ENCODE results near the gene JOSD2.

Gene JOSD2

GRCh38 chr19:50482916-50483315, 28.1 kb downstream of the JOSD2 start:
- no peak for TF ChIP-seq POLR2AphosphoS5 (IDR thresholded peaks at IDR 0.05; ENCODE audit: low read depth, low read length)
- TF ChIP-seq REST (IDR thresholded peaks at IDR 0.05; ENCODE audit: insufficient read depth in 1 of 2, low read depth in 2 of 2, low read length in 2 of 2): no peak
- no peak for TF ChIP-seq TAF1 (IDR thresholded peaks at IDR 0.05; ENCODE audit: borderline replicate concordance, insufficient read depth, low read length)
- TF ChIP-seq SIN3A (IDR thresholded peaks at IDR 0.05; ENCODE audit: borderline replicate concordance, insufficient read depth, low read length): no peak
- TF ChIP-seq FOXP2 (optimal IDR thresholded peaks at IDR 0.05; ENCODE audit: borderline replicate concordance, extremely low read depth, extremely low read length, insufficient read depth): no peak

- TF ChIP-seq POLR2AphosphoS5 (IDR thresholded peaks at IDR 0.05; ENCODE audit: low read depth, low read length) (no peak), FOXP2 (optimal IDR thresholded peaks at IDR 0.05; ENCODE audit: borderline replicate concordance, extremely low read depth, extremely low read length, insufficient read depth) (no peak)
Measured at GRCh38 chr19:50482271-50482855, 28.6 kb downstream of the JOSD2 start.

GRCh38 chr19:50481351-50482149, 29.4 kb downstream of the JOSD2 start:
- TF ChIP-seq REST (IDR thresholded peaks at IDR 0.05; ENCODE audit: insufficient read depth in 1 of 2, low read depth in 2 of 2, low read length in 2 of 2): no peak
- TF ChIP-seq TAF1 (IDR thresholded peaks at IDR 0.05; ENCODE audit: borderline replicate concordance, insufficient read depth, low read length): no peak
- TF ChIP-seq SIN3A (IDR thresholded peaks at IDR 0.05; ENCODE audit: borderline replicate concordance, insufficient read depth, low read length): no peak
- TF ChIP-seq POLR2AphosphoS5 (IDR thresholded peaks at IDR 0.05; ENCODE audit: low read depth, low read length): no peak
- no peak for TF ChIP-seq FOXP2 (optimal IDR thresholded peaks at IDR 0.05; ENCODE audit: borderline replicate concordance, extremely low read depth, extremely low read length, insufficient read depth)

- TF ChIP-seq SIN3A (IDR thresholded peaks at IDR 0.05; ENCODE audit: borderline replicate concordance, insufficient read depth, low read length) (no peak), FOXP2 (optimal IDR thresholded peaks at IDR 0.05; ENCODE audit: borderline replicate concordance, extremely low read depth, extremely low read length, insufficient read depth) (no peak), REST (IDR thresholded peaks at IDR 0.05; ENCODE audit: insufficient read depth in 1 of 2, low read depth in 2 of 2, low read length in 2 of 2) (no peak), TAF1 (IDR thresholded peaks at IDR 0.05; ENCODE audit: borderline replicate concordance, insufficient read depth, low read length) (no peak), POLR2AphosphoS5 (IDR thresholded peaks at IDR 0.05; ENCODE audit: low read depth, low read length) (no peak)
Measured at GRCh38 chr19:50480281-50481111, 30.5 kb downstream of the JOSD2 start.

GRCh38 chr19:50479761-50480251, 31.2 kb downstream of the JOSD2 start:
- TF ChIP-seq SIN3A (IDR thresholded peaks at IDR 0.05; ENCODE audit: borderline replicate concordance, insufficient read depth, low read length): no peak
- TF ChIP-seq REST (IDR thresholded peaks at IDR 0.05; ENCODE audit: insufficient read depth in 1 of 2, low read depth in 2 of 2, low read length in 2 of 2): no peak
- no peak for TF ChIP-seq TAF1 (IDR thresholded peaks at IDR 0.05; ENCODE audit: borderline replicate concordance, insufficient read depth, low read length)
- TF ChIP-seq POLR2AphosphoS5 (IDR thresholded peaks at IDR 0.05; ENCODE audit: low read depth, low read length): no peak
- no peak for TF ChIP-seq FOXP2 (optimal IDR thresholded peaks at IDR 0.05; ENCODE audit: borderline replicate concordance, extremely low read depth, extremely low read length, insufficient read depth)
